ENCODE data around the gene PIWIL1. TPM values are rescaled to one million over a fixed set of nuclear protein-coding genes. Genes with fewer than 3 reads are reported as not detected.

PIWIL1 gene
- polyA plus RNA-seq, 4 donors = 0.21 TPM; not detected in 3

- 20 to 55% (median 38%) methylated on average over 4 of the region's 4 CpGs for WGBS, 3 donors
- H3K27ac ChIP-seq (ENCODE audit: low read depth in 1 of 3, low read length in 2 of 3) = no peak overlapping the region
- FAIRE-seq (no peak), DNase-seq (no peak)
- no peaks in the 10 kb centered on the region for H3K9me3 ChIP-seq (ENCODE audit: control insufficient read depth in 2 of 2, insufficient read depth in 1 of 2, low read depth in 1 of 2, low read length in 1 of 2)
- H3K36me3 ChIP-seq (ENCODE audit: control insufficient read depth in 3 of 3, insufficient read depth in 2 of 3, low read depth in 1 of 3, low read length in 3 of 3) = no peaks in the 10 kb centered on the region
- H3K4me1 ChIP-seq (ENCODE audit: control insufficient read depth in 3 of 3, insufficient read depth in 2 of 3, low read depth in 1 of 3, low read length in 2 of 3) = no peaks in the 10 kb centered on the region
- H3K27me3 ChIP-seq (ENCODE audit: control insufficient read depth in 3 of 3, insufficient read depth in 3 of 3, low read length in 3 of 3) = peaks cover 0 to 2% (median 0%) of the 10 kb centered on the region in 3 donors
- H3K4me3 ChIP-seq (ENCODE audit: low read depth in 1 of 3, low read length in 3 of 3) = no peak overlapping the region
These were observed 82.4 kb downstream of the PIWIL1 start for GRCh38 chr12:130420071-130420470.

GRCh38 chr12:130421896-130422295, 84.2 kb downstream of the PIWIL1 start:
- peaks cover 0 to 2% (median 0%) of the 10 kb centered on the region in 3 donors for H3K27me3 ChIP-seq (ENCODE audit: control insufficient read depth in 3 of 3, insufficient read depth in 3 of 3, low read length in 3 of 3)
- FAIRE-seq (no peak), DNase-seq (no peak)
- H3K9me3 ChIP-seq (ENCODE audit: control insufficient read depth in 2 of 2, insufficient read depth in 1 of 2, low read depth in 1 of 2, low read length in 1 of 2) = no peaks in the 10 kb centered on the region
- H3K27ac ChIP-seq (ENCODE audit: low read depth in 1 of 3, low read length in 2 of 3) = no peak overlapping the region
- H3K36me3 ChIP-seq (ENCODE audit: control insufficient read depth in 3 of 3, insufficient read depth in 2 of 3, low read depth in 1 of 3, low read length in 3 of 3) = no peaks in the 10 kb centered on the region
- 53 to 76% (median 61%) methylated on average over 6 of the region's 6 CpGs for WGBS, 3 donors
- H3K4me3 ChIP-seq (ENCODE audit: low read depth in 1 of 3, low read length in 3 of 3) = no peak overlapping the region
- no peaks in the 10 kb centered on the region for H3K4me1 ChIP-seq (ENCODE audit: control insufficient read depth in 3 of 3, insufficient read depth in 2 of 3, low read depth in 1 of 3, low read length in 2 of 3)

Other genes starting within 250 kb of the PIWIL1 start
- 1 to 10 TPM in 2 of 4 donors, not detected in 2; 1.2 to 1.6 TPM for gene FZD10, start 175.4 kb upstream of the PIWIL1 start, polyA plus RNA-seq